Lower leg skin (tissue), 4 donors: ENCODE data around the gene MAEA. TPM values are rescaled to one million over a fixed set of nuclear protein-coding genes. Genes with fewer than 3 reads are reported as not detected.

Experiments
- DNase-seq, 2 donors: peaks; one replicate each; pipeline ENCODE4 v3.0.0-alpha.2; 2019; ENCODE audit warnings: low spot score in 2 of 2
- H3K4me3 ChIP-seq: fragments of 200-600 bp; sonication (generic); 2 replicates; pipeline ENCODE4 v1.5.1; 2017; ENCODE audit warnings: mild to moderate bottlenecking, low read depth; ENCODE audit not compliant: poor library complexity, severe bottlenecking
- POLR2A ChIP-seq, 2 donors: fragments of 450-650 bp; IDR thresholded peaks; one replicate each; pipeline ENCODE4 v1.6.1; 2016 to 2017; ENCODE audit warnings: antibody characterized with exemption in 2 of 2, mild to moderate bottlenecking in 1 of 2, moderate library complexity in 1 of 2
- WGBS, 2 donors: methylation state at CpG; one replicate each; pipeline ENCODE4 v1.1.5; 2018; 5-methylcytosine and 5-hydroxymethylcytosine counted together
- intact Hi-C: fragments of 100-400 bp; cut with DNase I; formaldehyde crosslinking; loops from one replicate; pipeline ENCODE4 v1.15.0; 2023; ENCODE audit warnings: low total_unique reads
- total RNA-seq, 4 donors: library from RNA; depleted of rRNA; stranded (reverse); fragments of >200 nt; gene quantifications; one replicate each; pipeline ENCODE4 v1.1.0, GENCODE V29; 2016
- TF ChIP-seq, protein P1 (sequence below), 3 donors: fragments of 450-650 bp; IDR thresholded peaks; one replicate each; pipeline ENCODE4 v1.5.1; 2016; ENCODE audit warnings: antibody characterized with exemption in 3 of 3, mild to moderate bottlenecking in 3 of 3, moderate library complexity in 2 of 3

Gene MAEA
- total RNA-seq, 4 donors from 2014 or later = 79.6 to 124 (median 89.4) TPM

DNA sequence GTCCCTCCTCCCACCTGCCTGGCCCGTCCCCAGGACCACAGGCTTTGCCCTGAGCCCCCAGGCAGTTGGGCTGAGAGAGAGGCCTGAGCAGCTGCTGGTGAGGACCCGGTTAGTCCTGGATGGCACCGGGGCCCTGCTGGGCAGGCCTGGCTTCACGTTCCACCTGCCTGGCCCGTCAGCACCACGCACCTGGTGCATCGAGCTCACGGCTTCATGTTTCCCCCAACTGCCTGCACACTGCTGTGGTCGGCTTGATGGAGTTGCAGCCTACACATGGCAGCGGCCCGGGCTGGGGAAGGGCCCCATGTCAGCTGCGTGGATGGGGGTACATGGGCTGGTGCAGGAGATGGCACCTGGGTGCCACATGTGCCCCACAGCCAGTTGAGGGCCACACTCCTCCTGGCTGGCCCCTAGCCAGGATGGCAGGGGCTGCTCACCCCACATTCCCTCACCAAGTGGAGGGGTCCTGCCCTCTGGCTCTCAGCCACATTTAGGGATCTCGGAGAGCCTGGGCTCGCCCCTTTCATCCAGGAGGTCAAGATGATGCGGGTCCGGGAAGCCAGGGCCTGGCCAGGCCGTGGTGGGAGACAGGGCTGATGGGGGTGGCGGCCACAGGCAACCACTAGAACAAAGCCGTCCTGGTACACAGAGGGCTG is 88.0 kb downstream of the MAEA start:
- H3K4me3 ChIP-seq = no peak overlapping the region
- DNase-seq = peak in 1 of 2 donors; percentile 74
- intact Hi-C loops = no loop called here
- TF ChIP-seq POLR2A (IDR thresholded peaks at IDR 0.05) = no peak
- TF ChIP-seq, protein P1, sequence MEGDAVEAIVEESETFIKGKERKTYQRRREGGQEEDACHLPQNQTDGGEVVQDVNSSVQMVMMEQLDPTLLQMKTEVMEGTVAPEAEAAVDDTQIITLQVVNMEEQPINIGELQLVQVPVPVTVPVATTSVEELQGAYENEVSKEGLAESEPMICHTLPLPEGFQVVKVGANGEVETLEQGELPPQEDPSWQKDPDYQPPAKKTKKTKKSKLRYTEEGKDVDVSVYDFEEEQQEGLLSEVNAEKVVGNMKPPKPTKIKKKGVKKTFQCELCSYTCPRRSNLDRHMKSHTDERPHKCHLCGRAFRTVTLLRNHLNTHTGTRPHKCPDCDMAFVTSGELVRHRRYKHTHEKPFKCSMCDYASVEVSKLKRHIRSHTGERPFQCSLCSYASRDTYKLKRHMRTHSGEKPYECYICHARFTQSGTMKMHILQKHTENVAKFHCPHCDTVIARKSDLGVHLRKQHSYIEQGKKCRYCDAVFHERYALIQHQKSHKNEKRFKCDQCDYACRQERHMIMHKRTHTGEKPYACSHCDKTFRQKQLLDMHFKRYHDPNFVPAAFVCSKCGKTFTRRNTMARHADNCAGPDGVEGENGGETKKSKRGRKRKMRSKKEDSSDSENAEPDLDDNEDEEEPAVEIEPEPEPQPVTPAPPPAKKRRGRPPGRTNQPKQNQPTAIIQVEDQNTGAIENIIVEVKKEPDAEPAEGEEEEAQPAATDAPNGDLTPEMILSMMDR (IDR thresholded peaks at IDR 0.05) = no peak
- whole genome bisulfite sequencing, 2 donors = 90 to 95% methylated on average over 14 to 15 of the region's 19 CpGs

DNA sequence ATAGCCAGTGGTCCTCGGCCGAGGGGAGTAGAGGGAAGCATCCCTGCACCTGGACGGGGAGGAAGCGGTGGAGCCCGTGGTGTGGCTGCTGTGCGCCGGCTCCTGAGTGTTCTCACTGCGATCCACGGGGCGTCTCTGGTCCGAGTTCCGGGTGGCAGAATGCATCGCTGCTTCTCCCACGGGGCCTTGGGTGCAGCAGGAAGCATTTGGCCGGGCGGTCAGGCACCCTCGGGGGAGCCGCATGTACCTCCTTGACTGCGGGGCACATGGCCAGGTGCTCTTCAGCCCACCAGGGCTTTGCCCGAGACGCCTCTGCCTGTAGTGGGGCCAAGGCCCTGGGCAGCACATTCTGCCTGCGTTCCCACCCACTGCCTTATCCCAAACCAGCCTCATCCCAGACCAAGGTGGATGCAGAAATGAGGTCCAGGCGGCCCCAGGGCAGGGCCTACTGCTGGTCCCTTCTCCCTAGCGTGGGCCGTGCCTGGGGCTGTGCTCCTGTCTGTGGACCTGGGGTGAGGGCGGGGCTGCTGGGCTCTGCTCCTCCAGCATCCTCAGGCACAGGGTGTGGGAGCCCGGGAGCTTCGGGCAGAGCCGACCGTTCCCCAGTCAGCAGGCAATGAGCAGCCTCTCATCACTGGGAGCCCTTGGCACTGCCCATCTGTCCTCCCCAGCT is 89.0 kb downstream of the MAEA start:
- peak in 1 of 2 donors; percentile 81 for DNase-seq
- no peak for TF ChIP-seq POLR2A (IDR thresholded peaks at IDR 0.05)
- TF ChIP-seq, protein P1 (IDR thresholded peaks at IDR 0.05) = no peak
- no peak overlapping the region for H3K4me3 ChIP-seq
- intact Hi-C loops = no loop called here
- 92 to 93% methylated on average over 22 to 26 of the region's 30 CpGs for WGBS, 2 donors

DNA sequence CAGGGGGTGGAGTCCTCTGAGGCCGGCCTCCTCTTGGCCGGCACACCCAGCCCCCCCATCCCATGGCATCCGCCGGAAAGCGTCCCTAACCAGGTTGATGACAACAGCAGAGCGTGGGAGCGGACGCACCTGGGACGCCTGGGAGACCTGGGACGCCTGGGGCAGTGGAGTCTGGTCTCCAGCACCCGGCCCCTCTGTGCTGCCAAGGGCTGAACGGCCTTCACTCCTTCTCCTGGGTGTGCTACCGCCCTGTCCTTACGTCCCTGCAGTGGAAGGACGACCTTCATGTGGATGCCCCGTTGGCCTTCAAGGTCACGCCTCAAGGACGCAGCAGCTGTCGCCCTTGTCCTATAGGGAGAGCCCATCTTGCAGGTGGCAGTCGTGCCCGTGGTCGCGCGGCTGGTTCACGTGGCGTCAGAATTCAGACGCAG is 89.7 kb downstream of the MAEA start:
- TF ChIP-seq POLR2A (IDR thresholded peaks at IDR 0.05) = no peak
- TF ChIP-seq, protein P1 (IDR thresholded peaks at IDR 0.05) = no peak
- intact Hi-C loops = no loop called here
- DNase-seq = no peak
- H3K4me3 ChIP-seq = no peak overlapping the region
- 91 to 92% methylated on average over 24 to 25 of the region's 27 CpGs for WGBS, 2 donors

DNA sequence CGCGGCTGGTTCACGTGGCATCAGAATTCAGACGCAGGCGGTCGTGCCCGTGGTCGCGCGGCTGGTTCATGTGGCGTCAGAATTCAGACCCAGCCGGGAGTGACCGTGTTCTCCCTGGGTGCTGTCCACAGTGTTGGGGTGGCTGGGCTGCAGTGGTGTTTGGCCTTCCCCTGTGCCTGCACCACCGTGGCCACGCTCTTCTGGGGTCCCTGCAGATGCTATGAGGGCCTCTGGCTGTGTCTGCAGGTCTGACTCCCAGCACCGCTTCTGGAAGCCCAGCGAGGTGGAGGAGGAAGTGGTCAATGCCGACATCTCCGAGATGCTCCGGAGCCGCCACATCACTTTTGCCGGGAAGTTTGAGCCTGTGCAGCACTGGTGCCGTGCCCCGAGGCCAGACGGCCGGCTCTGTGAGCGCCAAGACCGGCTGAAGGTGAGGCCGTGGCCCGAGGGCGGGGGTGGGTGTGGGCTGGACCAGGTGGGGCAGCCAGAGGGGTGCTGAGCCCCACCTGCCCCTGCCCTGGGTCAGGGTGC is 90.2 kb downstream of the MAEA start:
- peak in 1 of 2 donors; percentile 83 for DNase-seq
- intact Hi-C loops = no loop called here
- 88 to 93% methylated on average over 14 to 22 of the region's 31 CpGs for WGBS, 2 donors

DNA sequence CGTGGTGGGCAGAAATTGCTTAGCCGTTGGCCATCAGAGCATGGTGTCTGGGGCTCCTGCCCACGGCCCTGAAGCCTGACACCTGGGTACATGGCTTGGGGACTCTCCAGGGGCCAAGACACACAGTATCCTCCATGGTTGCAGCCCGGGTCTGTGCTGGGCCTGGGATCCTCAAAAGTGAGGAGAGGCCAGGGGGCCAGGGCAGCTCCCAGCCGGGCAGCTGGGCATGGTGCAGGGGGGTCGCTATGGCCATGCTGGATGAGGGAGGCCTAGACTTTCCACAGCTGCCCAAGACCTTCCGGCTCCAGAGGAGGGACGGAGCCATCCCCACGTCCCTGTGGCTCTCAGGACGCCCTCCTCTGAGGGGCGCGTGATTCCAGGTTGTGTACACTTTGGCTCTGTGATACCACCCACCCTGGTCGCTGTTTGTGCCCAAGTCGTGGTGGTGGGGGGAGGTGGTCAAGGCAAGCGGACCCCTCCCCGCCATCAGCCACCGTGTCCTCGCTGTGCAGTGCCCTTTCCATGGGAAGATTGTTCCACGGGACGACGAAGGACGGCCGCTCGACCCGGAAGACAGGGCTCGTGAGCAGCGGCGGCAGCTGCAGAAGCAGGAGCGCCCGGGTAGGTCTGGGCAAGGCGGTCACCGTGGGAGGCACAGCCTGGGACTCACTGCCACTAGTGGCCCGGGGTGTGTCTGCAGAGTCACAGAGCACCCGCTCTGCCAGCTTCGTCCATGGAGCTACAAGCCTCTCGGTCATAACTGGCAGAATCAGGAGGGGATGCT is 90.9 kb downstream of the MAEA start:
- peak in 1 of 2 donors; percentile 83 for DNase-seq
- 87 to 90% methylated on average over 28 to 29 of the region's 36 CpGs for WGBS, 2 donors
- TF ChIP-seq, protein P1 (IDR thresholded peaks at IDR 0.05) = no peak
- no peak for TF ChIP-seq POLR2A (IDR thresholded peaks at IDR 0.05)

More for the DNA sequence above, 90.2 kb downstream of the MAEA start:
- TF ChIP-seq, protein P1 (IDR thresholded peaks at IDR 0.05) = no peak
- TF ChIP-seq POLR2A (IDR thresholded peaks at IDR 0.05) = no peak
- no peak overlapping the region for H3K4me3 ChIP-seq

More for the DNA sequence above, 90.9 kb downstream of the MAEA start:
- H3K4me3 ChIP-seq = no peak overlapping the region
- intact Hi-C loops = no loop called here
